Activated CD4-positive, CD25-positive, alpha-beta regulatory T cell (primary cell): Measurements from ENCODE around the gene TRAP1.
"Not testable (repeated sequence)": the region's sequence is repeated elsewhere in the genome, so short reads cannot be mapped to it uniquely, and the experiment has no call there.

Source experiments
- DNase-seq, 4 experiments: peaks; one replicate each; lab custom pipeline; 2025; lab: John Stamatoyannopoulos, UW

The TRAP1 gene

DNA sequence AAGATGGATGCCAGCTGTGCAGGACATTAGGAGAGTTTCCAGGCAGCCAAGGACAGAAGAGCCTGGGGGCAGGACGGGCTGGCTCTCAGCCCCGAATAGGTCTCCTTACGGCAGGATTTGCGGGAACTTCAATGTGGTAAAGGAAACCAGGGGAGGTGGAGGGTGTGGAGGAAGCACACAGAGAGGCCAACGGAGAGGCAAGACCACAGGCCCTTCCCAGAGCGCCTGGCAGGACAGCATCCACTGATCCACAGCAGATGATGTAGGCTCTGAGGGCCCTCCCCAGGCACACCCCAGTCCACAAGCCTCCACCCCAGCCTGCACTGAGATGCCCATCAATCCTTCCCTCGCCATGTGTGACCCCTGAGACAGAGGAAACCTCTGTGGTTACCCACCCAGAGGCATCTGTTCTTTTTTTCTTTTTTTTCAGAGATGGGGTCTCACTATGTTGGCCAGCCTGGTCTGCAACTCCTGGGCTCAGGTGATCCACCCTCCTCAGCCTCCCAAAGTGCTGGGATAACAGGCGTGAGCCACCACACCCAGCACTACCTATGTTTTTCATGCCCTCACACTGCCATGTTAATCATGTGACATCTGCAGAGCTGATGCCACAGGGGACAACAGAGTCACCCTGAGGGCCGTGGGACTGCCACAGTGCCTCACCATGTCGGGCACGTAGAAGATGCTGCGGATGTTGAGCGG is 43.5 kb downstream of the TRAP1 start:
- DNase-seq = no peak

GRCh38 chr16:3673201-3673600 is 44.1 kb downstream of the TRAP1 start:
- no peak for DNase-seq

GRCh38 chr16:3672571-3673041 is 44.7 kb downstream of the TRAP1 start:
- no peak for DNase-seq

DNA sequence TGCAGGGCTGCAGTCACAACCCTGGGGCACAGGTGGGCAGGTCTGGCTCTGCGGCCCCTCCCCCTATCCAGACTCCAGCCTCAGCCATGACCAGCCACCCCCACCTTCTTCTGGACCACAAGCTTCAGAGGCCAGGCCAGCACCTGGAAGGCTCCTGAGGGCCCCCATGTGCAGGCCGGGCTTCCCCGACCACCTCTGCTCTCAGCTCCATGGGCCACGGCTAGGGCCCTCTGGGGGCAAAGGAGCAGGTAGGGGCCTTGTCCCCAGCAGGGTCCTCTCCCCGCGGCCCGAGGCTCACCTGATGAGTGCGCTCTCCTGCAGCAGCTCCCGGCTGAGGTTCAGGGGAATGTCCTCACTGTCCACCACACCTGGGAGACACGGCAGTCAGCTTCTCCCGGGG is 45.9 kb downstream of the TRAP1 start:
- DNase-seq = no peak

DNA sequence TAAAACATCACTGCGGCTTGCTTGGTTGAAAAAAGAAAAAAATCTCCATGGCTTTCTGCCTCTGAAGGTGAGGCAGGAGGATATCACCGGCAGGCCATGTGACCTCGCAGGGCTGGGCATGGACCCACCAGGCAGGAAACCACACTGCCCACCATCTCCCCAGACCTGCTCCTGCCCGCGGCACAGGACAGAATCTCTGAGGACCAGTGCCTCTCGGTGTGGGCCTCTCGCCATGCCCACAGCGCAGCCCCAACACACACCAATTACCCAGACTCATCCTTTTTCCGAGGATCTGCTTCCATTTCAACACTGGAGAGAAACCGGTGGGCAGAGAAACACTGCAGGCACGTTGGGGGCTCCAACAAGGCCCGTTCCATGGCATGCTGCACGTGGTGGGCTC is 46.6 kb downstream of the TRAP1 start:
- DNase-seq = no peak

- DNase-seq = no peak
These were observed 48.2 kb downstream of the TRAP1 start for GRCh38 chr16:3669082-3669481.

GRCh38 chr16:3668626-3669025 is 48.7 kb downstream of the TRAP1 start:
- DNase-seq = no peak

- DNase-seq = peak in 1 of 4 experiments; percentile 22
These were observed 51.8 kb downstream of the TRAP1 start for GRCh38 chr16:3665508-3665907.

DNA sequence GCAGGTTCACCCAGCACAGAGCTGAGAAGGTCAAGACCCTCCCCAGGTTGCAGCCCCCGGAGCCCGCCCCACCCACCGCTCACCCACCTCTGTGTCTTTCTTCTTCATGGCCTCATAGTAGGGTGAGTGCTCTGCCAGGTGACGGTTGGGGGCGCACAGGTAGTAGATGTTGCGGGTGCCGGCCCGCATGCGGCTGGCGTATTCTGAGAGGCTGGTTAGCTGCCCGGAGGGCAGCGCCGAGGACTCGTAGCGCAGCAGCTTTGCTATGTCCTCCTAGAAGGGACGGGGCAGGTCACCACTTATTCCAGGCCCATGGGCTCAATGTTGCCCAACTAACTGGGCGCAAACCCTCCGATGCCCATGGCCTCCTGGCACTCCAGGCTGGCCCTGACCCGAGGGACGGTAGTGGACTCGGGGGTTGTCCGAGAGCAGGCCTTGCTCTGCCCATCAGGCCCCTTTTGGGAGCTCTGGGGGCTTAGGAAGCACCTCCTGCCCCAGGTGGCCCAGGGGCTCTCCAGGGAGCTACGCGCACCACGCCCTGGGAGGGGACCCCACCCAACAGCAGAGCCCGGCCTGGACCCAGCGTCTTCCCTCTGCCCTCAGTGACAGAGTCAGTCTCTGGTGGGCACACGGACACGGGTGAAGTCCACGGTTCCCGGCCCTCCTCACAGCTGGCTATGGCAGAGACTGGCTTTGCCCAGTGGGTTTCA is 53.0 kb downstream of the TRAP1 start:
- DNase-seq = no peak

DNA sequence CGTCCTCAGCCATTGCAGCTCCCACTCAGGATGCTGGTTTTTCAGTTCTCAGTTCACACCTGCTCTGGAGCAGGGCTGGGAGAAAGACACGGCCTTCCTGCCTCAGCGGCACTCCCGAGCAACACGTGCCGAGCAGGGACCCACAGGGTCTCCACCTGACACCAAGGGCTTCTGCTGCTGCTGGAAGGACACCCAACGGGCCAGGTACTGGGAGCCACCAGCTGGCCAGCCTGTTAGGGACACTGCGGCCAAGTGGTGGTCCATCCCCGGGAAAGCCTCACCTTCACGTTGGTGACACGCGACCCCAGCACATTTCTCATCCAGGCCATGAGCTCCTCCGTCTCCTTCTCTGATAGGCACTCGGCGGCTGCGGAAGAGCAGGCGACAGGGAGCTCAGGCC is 54.7 kb downstream of the TRAP1 start:
- DNase-seq = no peak

GRCh38 chr16:3661922-3662321 is 55.4 kb downstream of the TRAP1 start:
- DNase-seq = no peak

- DNase-seq = no peak
These were observed 56.0 kb downstream of the TRAP1 start for GRCh38 chr16:3661311-3661710.

DNA sequence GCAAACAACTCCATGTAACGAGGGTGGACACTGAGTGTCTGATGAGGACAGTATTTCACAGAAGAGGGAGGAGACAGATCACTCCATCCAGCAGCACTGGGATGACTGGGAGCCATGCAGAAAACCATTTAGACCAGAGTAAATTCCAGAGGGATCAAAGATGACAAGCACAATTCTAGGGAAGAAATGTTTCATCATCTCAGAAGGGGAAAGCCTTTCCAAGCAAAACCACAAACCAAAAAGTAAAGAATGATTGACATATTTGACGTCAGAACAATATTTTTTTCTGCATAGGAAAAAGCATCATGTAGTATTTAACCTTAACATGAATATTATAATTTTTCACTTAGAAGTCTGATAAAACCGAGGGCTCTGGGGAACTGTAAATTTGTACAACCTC is 58.1 kb downstream of the TRAP1 start:
- no peak for DNase-seq

GRCh38 chr16:3656491-3657468 is 60.5 kb downstream of the TRAP1 start:
- DNase-seq = no peak

- not testable (repeated sequence) for DNase-seq
These were observed 61.2 kb downstream of the TRAP1 start for GRCh38 chr16:3656160-3656490.

DNA sequence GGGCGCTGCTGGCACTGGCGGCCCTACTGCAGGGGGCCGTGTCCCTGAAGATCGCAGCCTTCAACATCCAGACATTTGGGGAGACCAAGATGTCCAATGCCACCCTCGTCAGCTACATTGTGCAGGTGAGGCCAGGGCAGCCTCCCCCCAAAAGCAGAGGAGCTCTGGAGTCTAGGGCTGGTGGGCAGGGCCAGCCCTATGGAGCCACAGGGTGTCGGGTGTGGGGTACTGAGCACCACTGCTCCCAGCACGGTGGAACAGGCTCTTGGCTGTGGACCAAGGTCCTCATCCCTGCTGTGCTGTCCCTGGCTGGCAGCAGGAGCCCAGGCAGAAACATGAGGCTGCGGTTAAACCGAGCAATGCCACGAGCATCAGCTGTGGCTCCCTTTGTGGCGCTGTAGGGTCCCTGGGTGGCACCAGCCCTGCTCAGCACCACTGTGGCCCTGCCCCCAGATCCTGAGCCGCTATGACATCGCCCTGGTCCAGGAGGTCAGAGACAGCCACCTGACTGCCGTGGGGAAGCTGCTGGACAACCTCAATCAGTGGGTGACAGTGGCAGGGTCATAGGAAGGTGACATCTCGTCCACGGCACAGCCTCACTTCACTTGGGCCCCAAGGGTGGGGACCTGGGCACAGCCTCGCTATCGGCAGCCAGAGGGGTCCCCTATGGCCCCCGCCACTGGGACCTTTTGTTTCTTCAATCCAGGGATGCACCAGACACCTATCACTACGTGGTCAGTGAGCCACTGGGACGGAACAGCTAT is 61.7 kb downstream of the TRAP1 start:
- DNase-seq = no peak

- DNase-seq = no peak
These were observed 62.3 kb downstream of the TRAP1 start for GRCh38 chr16:3655030-3655395.

- peak; percentile 21 to 27 (median 24) for DNase-seq
These were observed 62.9 kb downstream of the TRAP1 start, which contains the start of gene DNASE1 for GRCh38 chr16:3654249-3654991. TSS of gene DNASE1 (plus strand) at chr16:3654691. CDS start at chr16:3655374, 683 bp downstream.

DNA sequence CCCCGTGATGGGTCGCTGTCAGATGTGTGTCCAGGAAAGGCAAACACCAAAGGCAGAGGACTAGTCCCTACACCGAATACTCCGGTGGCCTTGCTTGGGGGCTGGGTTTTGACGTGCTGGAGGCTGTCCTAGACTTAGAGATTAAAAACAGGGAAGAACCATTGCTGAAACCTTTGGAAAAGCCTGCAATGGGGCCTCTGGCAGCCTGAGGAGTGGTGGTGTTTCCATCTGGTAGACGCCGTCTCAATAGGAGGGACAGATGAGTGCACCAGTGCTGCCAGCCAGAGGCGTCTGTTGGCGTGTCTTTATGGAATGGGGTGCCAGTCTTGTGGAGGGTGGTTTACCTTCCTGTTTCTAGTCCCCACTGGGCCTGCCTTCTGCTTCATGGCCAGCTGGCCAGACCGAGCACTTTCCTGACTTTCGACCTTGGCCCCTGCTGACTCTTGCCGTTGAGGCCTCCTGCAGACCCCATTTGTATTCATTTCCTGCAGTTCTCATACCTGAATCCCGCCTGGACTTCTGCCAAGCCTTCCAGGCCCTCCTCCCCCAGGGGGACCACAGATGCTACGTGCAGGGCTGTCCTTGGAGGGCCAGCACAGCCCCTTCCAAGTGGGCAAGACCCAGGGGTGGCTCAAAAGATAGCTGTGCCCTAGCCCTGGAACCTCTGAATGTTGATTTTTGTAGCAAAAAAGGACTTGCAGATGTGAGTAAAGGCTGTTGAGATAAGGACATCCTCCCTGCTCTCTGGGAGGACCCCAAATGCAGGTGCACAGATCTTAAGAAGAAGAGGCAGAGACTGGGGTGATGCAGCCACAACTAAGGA is 64.7 kb downstream of the TRAP1 start:
- DNase-seq = no peak
